Measurements from ENCODE around the gene IL32.

DNA sequence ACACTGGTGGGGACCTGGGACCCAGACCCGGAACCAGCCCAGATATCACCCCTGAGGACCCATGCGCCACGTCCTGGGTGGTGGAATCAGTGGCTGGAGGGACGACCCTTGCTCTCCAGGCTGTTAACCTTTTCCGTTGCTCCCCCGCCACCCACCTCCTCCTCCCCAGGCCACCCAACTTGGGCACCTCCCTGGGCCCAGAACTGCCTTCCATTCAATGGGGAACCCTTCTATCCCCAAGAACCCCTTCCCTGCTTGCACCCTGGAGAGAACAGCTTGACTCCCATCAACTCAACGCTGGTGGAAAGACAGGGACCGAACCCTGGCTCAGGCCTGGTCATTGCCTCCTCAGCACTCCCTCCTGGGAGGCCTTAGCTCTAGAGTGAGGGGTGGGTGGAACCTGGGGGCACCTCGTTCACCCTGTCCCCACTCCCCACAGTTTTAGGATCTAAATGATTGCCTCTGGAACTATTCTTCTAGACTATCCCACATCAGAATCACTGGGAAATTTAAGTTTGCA, 5.7 kb upstream of the IL32 start:
- TF ChIP-seq, protein P1, sequence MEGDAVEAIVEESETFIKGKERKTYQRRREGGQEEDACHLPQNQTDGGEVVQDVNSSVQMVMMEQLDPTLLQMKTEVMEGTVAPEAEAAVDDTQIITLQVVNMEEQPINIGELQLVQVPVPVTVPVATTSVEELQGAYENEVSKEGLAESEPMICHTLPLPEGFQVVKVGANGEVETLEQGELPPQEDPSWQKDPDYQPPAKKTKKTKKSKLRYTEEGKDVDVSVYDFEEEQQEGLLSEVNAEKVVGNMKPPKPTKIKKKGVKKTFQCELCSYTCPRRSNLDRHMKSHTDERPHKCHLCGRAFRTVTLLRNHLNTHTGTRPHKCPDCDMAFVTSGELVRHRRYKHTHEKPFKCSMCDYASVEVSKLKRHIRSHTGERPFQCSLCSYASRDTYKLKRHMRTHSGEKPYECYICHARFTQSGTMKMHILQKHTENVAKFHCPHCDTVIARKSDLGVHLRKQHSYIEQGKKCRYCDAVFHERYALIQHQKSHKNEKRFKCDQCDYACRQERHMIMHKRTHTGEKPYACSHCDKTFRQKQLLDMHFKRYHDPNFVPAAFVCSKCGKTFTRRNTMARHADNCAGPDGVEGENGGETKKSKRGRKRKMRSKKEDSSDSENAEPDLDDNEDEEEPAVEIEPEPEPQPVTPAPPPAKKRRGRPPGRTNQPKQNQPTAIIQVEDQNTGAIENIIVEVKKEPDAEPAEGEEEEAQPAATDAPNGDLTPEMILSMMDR (IDR thresholded peaks at IDR 0.05): no peak
- TF ChIP-seq POLR2A (IDR thresholded peaks at IDR 0.05): no peak

All from Peyer's patch (tissue), 4 donors.